Right lobe of liver (tissue), 4 donors: ENCODE results near the gene POFUT2.

Experiments
- CTCF ChIP-seq, 4 donors: fragments of 200-600 bp in 3 of 4; fragments of 450-650 bp in 1 of 4; IDR thresholded peaks; one replicate each; pipeline versions ENCODE4 v1.5.1 to v1.8.0; 2016 to 2022; ENCODE audit warnings: antibody characterized with exemption in 4 of 4, mild to moderate bottlenecking in 2 of 4
- POLR2A ChIP-seq: fragments of 450-650 bp; IDR thresholded peaks from one replicate; pipeline ENCODE4 v1.6.1; 2017; ENCODE audit warnings: antibody characterized with exemption, mild to moderate bottlenecking
- donor health status: DM: no; HTN: no; CAD: no.
- donor health status: DM: no; HTN: no; CAD: no.
- donor health status: DM: no; HTN: yes; CAD: no.

DNA sequence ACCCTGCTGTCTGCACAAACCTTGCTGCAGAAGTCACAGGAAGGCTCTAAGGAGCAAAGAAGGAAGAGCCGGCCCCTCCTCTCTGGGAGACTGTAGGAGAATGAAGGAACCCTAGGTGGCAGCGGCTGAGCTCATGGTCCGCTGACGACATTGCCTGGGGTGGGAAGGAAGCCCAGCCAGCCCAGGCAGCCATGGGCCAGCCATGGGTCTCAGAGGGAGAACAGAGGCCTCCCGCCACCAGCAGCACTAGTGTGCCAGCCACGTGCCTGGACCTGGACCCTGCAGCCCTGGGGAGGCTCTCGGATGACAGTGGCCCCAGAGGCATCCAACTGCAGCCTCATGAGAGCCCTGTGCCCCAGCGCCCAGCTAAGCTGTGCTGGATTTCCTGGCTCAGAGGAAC, 49.2 kb upstream of the POFUT2 start:
- TF ChIP-seq POLR2A (no peak), CTCF (IDR thresholded peaks at IDR 0.05) (no peak)
